ENCODE measurements around the gene ABCB1. TPM values are rescaled to one million over a fixed set of nuclear protein-coding genes. Genes with fewer than 3 reads are reported as not detected.
"Not testable (repeated sequence)": the region's sequence is repeated elsewhere in the genome, so short reads cannot be mapped to it uniquely, and the experiment has no call there.

The ABCB1 gene
- total RNA-seq, 2 donors from 2014 or later, result 1.5 to 3.0 TPM

- H3K36me3 ChIP-seq, result no peaks in the 10 kb centered on the region
- no peak for DNase-seq (ENCODE audit: low spot score)
- no peaks in the 10 kb centered on the region for H3K9me3 ChIP-seq
- no peak for TF ChIP-seq CTCF (IDR thresholded peaks at IDR 0.05)
- peak within 1 kb of the TSS; percentile 53 to 60 for H3K4me3 ChIP-seq
- H3K27me3 ChIP-seq, result no peaks in the 10 kb centered on the region
- H3K4me1 ChIP-seq, result peaks cover 0 to 18% of the 10 kb centered on the region in 2 donors
- H3K27ac ChIP-seq, result peak within 1 kb of the TSS; percentile 76 to 89
Observed at GRCh38 chr7:87475359-87476178, 125.1 kb downstream of the ABCB1 start, which contains the start of gene ABCB4. Gene ABCB4, minus strand, starts transcription at chr7:87475680. Its CDS starts 215 bp downstream, at chr7:87475465.

- Histone ChIP-seq H3K27ac (peak overlapping the region; percentile 76 to 89), H3K9me3 (no peaks in the 10 kb centered on the region), H3K4me3 (peak overlapping the region; percentile 53 to 60), H3K36me3 (no peaks in the 10 kb centered on the region), H3K27me3 (no peaks in the 10 kb centered on the region), H3K4me1 (peaks cover 0 to 18% of the 10 kb centered on the region in 2 donors)
- no peak for TF ChIP-seq CTCF (IDR thresholded peaks at IDR 0.05)
- no peak for DNase-seq (ENCODE audit: low spot score)
Observed at GRCh38 chr7:87474533-87475358, 125.9 kb downstream of the ABCB1 start.

GRCh38 chr7:87473986-87474385 is 126.7 kb downstream of the ABCB1 start:
- H3K4me1 ChIP-seq, result peaks cover 0 to 18% of the 10 kb centered on the region in 2 donors
- no peak for DNase-seq (ENCODE audit: low spot score)
- H3K9me3 ChIP-seq, result no peaks in the 10 kb centered on the region
- no peaks in the 10 kb centered on the region for H3K36me3 ChIP-seq
- H3K27ac ChIP-seq, result peak overlapping the region; percentile 76 to 89
- TF ChIP-seq CTCF (IDR thresholded peaks at IDR 0.05), result no peak
- peak overlapping the region in 1 of 2 donors; percentile 60 for H3K4me3 ChIP-seq
- no peaks in the 10 kb centered on the region for H3K27me3 ChIP-seq

GRCh38 chr7:87473192-87473591 is 127.5 kb downstream of the ABCB1 start:
- Histone ChIP-seq H3K27ac (peak overlapping the region; percentile 76 to 89), H3K9me3 (no peaks in the 10 kb centered on the region), H3K4me3 (no peak overlapping the region), H3K36me3 (no peaks in the 10 kb centered on the region), H3K4me1 (peaks cover 0 to 18% of the 10 kb centered on the region in 2 donors), H3K27me3 (no peaks in the 10 kb centered on the region)
- no peak for DNase-seq (ENCODE audit: low spot score)
- no peak for TF ChIP-seq CTCF (IDR thresholded peaks at IDR 0.05)

GRCh38 chr7:87471473-87471872 is 129.2 kb downstream of the ABCB1 start:
- no peak overlapping the region for H3K27ac ChIP-seq
- no peak for DNase-seq (ENCODE audit: low spot score)
- H3K9me3 ChIP-seq, result no peaks in the 10 kb centered on the region
- no peak overlapping the region for H3K4me3 ChIP-seq
- peaks cover 0 to 18% of the 10 kb centered on the region in 2 donors for H3K4me1 ChIP-seq
- H3K36me3 ChIP-seq, result no peaks in the 10 kb centered on the region
- no peaks in the 10 kb centered on the region for H3K27me3 ChIP-seq
- TF ChIP-seq CTCF (IDR thresholded peaks at IDR 0.05), result no peak

GRCh38 chr7:87469204-87469603 is 131.5 kb downstream of the ABCB1 start:
- not testable (repeated sequence) for H3K27me3 ChIP-seq, H3K4me1 ChIP-seq, H3K36me3 ChIP-seq

GRCh38 chr7:87465534-87465880 is 135.2 kb downstream of the ABCB1 start:
- DNase-seq (ENCODE audit: low spot score); H3K9me3 ChIP-seq; H3K27ac ChIP-seq; H3K4me3 ChIP-seq; H3K4me1 ChIP-seq; H3K27me3 ChIP-seq; H3K36me3 ChIP-seq: not testable (repeated sequence)

More at GRCh38 chr7:87469204-87469603, 131.5 kb downstream of the ABCB1 start:
- not testable (repeated sequence) for H3K9me3 ChIP-seq; H3K27ac ChIP-seq; H3K4me3 ChIP-seq; DNase-seq (ENCODE audit: low spot score)

- H3K4me3 ChIP-seq; H3K9me3 ChIP-seq; H3K36me3 ChIP-seq; H3K27me3 ChIP-seq; H3K4me1 ChIP-seq; H3K27ac ChIP-seq; DNase-seq (ENCODE audit: low spot score): not testable (repeated sequence)
Observed at GRCh38 chr7:87464830-87465533, 135.7 kb downstream of the ABCB1 start.

Data from right atrium auricular region (tissue), 2 donors.